GM12878 (cell line): ENCODE data around the gene NDUFC2. TPM values are rescaled to one million over a fixed set of nuclear protein-coding genes. Genes with fewer than 3 reads are reported as not detected.

Experiments used
- CBX5 ChIP-seq: sonication (generic); IDR thresholded peaks from 2 replicates; pipeline ENCODE4 v1.6.1; 2016; ENCODE audit warnings: low read depth, moderate library complexity, mild to moderate bottlenecking, inconsistent platforms
- CREM ChIP-seq: IDR thresholded peaks from 2 replicates; pipeline ENCODE4 v1.6.1; 2014; ENCODE audit warnings: antibody characterized with exemption, low read depth
- ELK1 ChIP-seq: IDR thresholded peaks from 2 replicates; pipeline ENCODE4 v1.6.1; 2012; ENCODE audit warnings: low read depth, low read length, improper control_type of control experiment
- ETV6 ChIP-seq, 2 experiments: fragments of 450-650 bp in 1 of 2; IDR thresholded peaks in 1 of 2; conservative IDR thresholded peaks in 1 of 2; 2 replicates each; pipeline ENCODE4 v1.6.1; 2014; ENCODE audit warnings: antibody characterized with exemption in 1 of 2, borderline replicate concordance in 1 of 2, low read depth in 1 of 2, mild to moderate bottlenecking in 1 of 2, moderate library complexity in 1 of 2
- MAX ChIP-seq: IDR thresholded peaks from 2 replicates; pipeline ENCODE4 v1.6.1; 2012; ENCODE audit warnings: low read depth, low read length, improper control_type of control experiment
- NBN ChIP-seq: fragments of 450-650 bp; IDR thresholded peaks from 2 replicates; pipeline ENCODE4 v1.6.1; 2016
- NFIC ChIP-seq: IDR thresholded peaks from 2 replicates; pipeline ENCODE4 v1.6.1; 2012; ENCODE audit warnings: low read depth, mild to moderate bottlenecking, inconsistent platforms, low read length, moderate library complexity
- NR2F1 ChIP-seq: fragments of 450-650 bp; conservative IDR thresholded peaks from 2 replicates; pipeline ENCODE4 v1.6.1; 2017; ENCODE audit warnings: mild to moderate bottlenecking
- PKNOX1 ChIP-seq: fragments of 450-650 bp; IDR thresholded peaks from 2 replicates; pipeline ENCODE4 v1.6.1; 2016; ENCODE audit warnings: mild to moderate bottlenecking
- POLR2AphosphoS2 ChIP-seq: IDR thresholded peaks from 2 replicates; pipeline ENCODE4 v1.6.1; 2011; ENCODE audit warnings: low read depth, mild to moderate bottlenecking, low read length, improper control_type of control experiment, moderate library complexity
- SIX5 ChIP-seq: IDR thresholded peaks from 2 replicates; pipeline ENCODE4 v1.6.1; 2011; ENCODE audit warnings: mild to moderate bottlenecking, low read depth, low read length, moderate library complexity; ENCODE audit not compliant: severe bottlenecking
- SREBF2 ChIP-seq: IDR thresholded peaks from 2 replicates; pipeline ENCODE4 v1.6.1; 2012; ENCODE audit warnings: mild to moderate bottlenecking, low read length
- TARDBP ChIP-seq: IDR thresholded peaks from 2 replicates; pipeline ENCODE4 v1.6.1; 2016; ENCODE audit warnings: borderline replicate concordance
- USF1 ChIP-seq: IDR thresholded peaks from 2 replicates; pipeline ENCODE4 v1.6.1; 2011; ENCODE audit warnings: borderline replicate concordance, low read depth, mild to moderate bottlenecking, moderate library complexity, mixed read lengths, low read length; ENCODE audit not compliant: insufficient read depth; ENCODE audit errors: extremely low read length
- ZBTB40 ChIP-seq: fragments of 450-650 bp; IDR thresholded peaks from 2 replicates; pipeline ENCODE4 v1.6.1; 2016; ENCODE audit warnings: mild to moderate bottlenecking, moderate library complexity, borderline replicate concordance
- ZNF207 ChIP-seq: fragments of 450-650 bp; IDR thresholded peaks from 2 replicates; pipeline ENCODE4 v1.6.1; 2014; ENCODE audit warnings: antibody characterized with exemption, mild to moderate bottlenecking, borderline replicate concordance
- polyA plus RNA-seq, 11 experiments: library from polyadenylated mRNA; depleted of rRNA in 4 of 11; unstranded in 6 of 11; stranded (reverse) in 5 of 11; fragments of >200 nt; fragmentation: Nextera tagmentation in 4 of 11; fragmentation: Illumina TruSeq in 1 of 11; extraction: Ambion mirVana in 4 of 11; extraction: Trizol in 1 of 11; gene quantifications; 1 replicate in 1 of 11; 2 replicates in 10 of 11; pipeline versions ENCODE4 v1.2.1 to v1.2.3, GENCODE V29; 2011 to 2016; ENCODE audit warnings: inconsistent platforms in 2 of 11, missing spikeins in 2 of 11, low read depth in 1 of 11
- total RNA-seq, 4 experiments: library from RNA; depleted of rRNA in 3 of 4; stranded (reverse); fragments of >200 nt in 3 of 4; fragmentation: Illumina TruSeq in 1 of 4; extraction: Trizol in 1 of 4; gene quantifications; 2 replicates each; pipeline versions ENCODE4 v1.2.1 to v1.2.3, GENCODE V29; 2013 to 2021

The NDUFC2 gene
- total and polyA plus RNA-seq, 10 of the 15 experiments (the other 5 are each of a cell fraction or from before 2014, with no cell fraction given), result 103 to 529 (median 192) TPM

- TF ChIP-seq PKNOX1 (peak; percentile 36; the same call in 1 of the 2 replicates), CREM (peak; percentile 72; the same call in 1 of the 2 replicates), NR2F1 (no peak), ELK1 (no peak), USF1 (no peak), TARDBP (peak; percentile 80; the same call in 1 of the 2 replicates), ZBTB40 (peak; percentile 94), NFIC (no peak), ETV6 (conservative IDR thresholded peaks at IDR 0.05 in 1 of 2, IDR thresholded peaks at IDR 0.05 in 1 of 2; ENCODE audit: borderline replicate concordance in 1 of 2, low read depth in 1 of 2) (peak in 1 of 2 experiments; percentile 53; a peak in 1 of 4 replicates), POLR2AphosphoS2 (0 out of 2 replicates have a peak, but pooled peaks have one; percentile 52), SIX5 (peak; percentile 65), MAX (peak; percentile 72), ZNF207 (no peak), NBN (peak; percentile 87), SREBF2 (no peak), CBX5 (peak; percentile 97)
These were observed at the start of gene NDUFC2 (continued) for GRCh38 chr11:78079232-78080083.
